Measurements from ENCODE around the gene ANO6. TPM values are rescaled to one million over a fixed set of nuclear protein-coding genes. Genes with fewer than 3 reads are reported as not detected.
A peak's percentile ranks its signal among the peaks of the same experiment; 100 is the strongest.

The ANO6 gene
- polyA plus RNA-seq, 4 donors: 19.9 to 63.3 (median 29.8) TPM

DNA sequence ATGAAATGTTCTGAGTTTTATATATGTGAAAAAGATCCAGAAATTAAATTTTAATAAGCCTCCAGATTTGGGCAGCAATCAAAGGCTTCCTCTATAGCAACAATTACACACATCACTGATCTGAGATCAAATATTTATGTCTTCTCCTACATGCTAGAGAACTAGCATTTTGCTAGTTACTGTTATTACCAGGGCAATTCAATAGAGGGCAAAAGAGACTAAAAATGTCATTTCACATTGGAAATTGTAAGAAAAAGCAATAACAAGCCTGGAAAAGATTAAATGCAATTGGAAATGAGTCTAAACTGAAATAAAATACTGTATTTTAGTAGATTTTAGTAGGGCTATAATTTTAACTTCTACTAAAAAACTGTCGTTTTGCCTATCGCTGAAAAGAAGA lies 32.6 kb upstream of the ANO6 start:
- Histone ChIP-seq H3K4me3 (ENCODE audit: low read depth in 1 of 3, low read length in 3 of 3) (no peak overlapping the region), H3K4me1 (ENCODE audit: control insufficient read depth in 3 of 3, insufficient read depth in 2 of 3, low read depth in 1 of 3, low read length in 2 of 3) (no peaks in the 10 kb centered on the region), H3K36me3 (ENCODE audit: control insufficient read depth in 3 of 3, insufficient read depth in 2 of 3, low read depth in 1 of 3, low read length in 3 of 3) (no peaks in the 10 kb centered on the region), H3K27me3 (ENCODE audit: control insufficient read depth in 3 of 3, insufficient read depth in 3 of 3, low read length in 3 of 3) (no peaks in the 10 kb centered on the region), H3K9me3 (ENCODE audit: control insufficient read depth in 2 of 2, insufficient read depth in 1 of 2, low read depth in 1 of 2, low read length in 1 of 2) (peaks cover 0 to 13% of the 10 kb centered on the region in 2 donors), H3K27ac (ENCODE audit: low read depth in 1 of 3, low read length in 2 of 3) (no peak overlapping the region)
- FAIRE-seq (no peak), DNase-seq (no peak)
- WGBS, 3 donors: 82 to 94% (median 84%) methylated on average over 2 of the region's 2 CpGs

DNA sequence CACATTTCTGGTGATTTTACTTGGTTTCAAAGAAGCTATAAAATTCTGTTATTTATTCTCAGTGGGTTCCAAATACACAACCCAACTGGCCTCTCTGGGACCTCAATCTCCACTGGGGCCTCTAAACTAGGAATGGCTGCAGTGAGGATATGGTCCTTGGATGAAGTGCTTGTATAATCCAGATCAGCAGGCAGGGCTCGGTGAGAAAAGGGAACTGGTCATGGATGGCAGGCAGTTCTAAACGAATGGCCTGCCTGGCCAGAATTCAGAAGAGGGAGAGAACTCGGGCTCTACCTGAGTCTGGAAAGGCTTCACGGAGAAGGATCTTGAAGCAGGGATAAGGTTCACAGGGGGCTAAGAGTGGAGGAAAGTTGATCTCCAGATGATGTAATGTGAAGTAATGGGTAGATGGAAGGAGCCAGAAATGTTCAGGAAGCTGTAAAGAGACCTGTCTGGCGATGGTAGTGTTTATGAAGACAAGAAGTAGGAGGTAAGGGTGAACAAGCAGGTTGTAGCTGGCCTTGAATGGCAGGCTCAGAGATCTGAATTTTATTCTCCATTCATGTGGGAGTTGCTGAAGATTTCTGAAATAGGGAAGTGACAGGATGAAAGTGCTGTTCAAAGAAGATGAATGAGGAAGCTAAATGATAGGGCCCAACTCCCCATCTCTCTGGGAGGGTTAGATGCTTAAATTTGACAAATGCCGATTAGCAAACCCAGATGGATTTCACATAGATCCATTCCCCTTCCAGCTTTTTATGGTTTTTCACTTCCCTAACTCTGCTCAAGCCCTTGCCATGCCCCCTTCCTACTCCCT lies 31.5 kb upstream of the ANO6 start:
- WGBS, 3 donors: 85 to 91% (median 86%) methylated on average over 6 of the region's 6 CpGs
- FAIRE-seq: no peak
- H3K4me1 ChIP-seq (ENCODE audit: control insufficient read depth in 3 of 3, insufficient read depth in 2 of 3, low read depth in 1 of 3, low read length in 2 of 3): no peaks in the 10 kb centered on the region

GRCh38 chr12:45186762-45187161 lies 29.1 kb upstream of the ANO6 start:
- Histone ChIP-seq H3K27me3 (ENCODE audit: control insufficient read depth in 3 of 3, insufficient read depth in 3 of 3, low read length in 3 of 3) (no peaks in the 10 kb centered on the region), H3K27ac (ENCODE audit: low read depth in 1 of 3, low read length in 2 of 3) (no peak overlapping the region), H3K4me3 (ENCODE audit: low read depth in 1 of 3, low read length in 3 of 3) (no peak overlapping the region), H3K36me3 (ENCODE audit: control insufficient read depth in 3 of 3, insufficient read depth in 2 of 3, low read depth in 1 of 3, low read length in 3 of 3) (no peaks in the 10 kb centered on the region), H3K9me3 (ENCODE audit: control insufficient read depth in 2 of 2, insufficient read depth in 1 of 2, low read depth in 1 of 2, low read length in 1 of 2) (no peaks in the 10 kb centered on the region), H3K4me1 (ENCODE audit: control insufficient read depth in 3 of 3, insufficient read depth in 2 of 3, low read depth in 1 of 3, low read length in 2 of 3) (no peaks in the 10 kb centered on the region)
- 93 to 98% (median 95%) methylated on average over 2 of the region's 2 CpGs for WGBS, 3 donors
- no peak for FAIRE-seq
- no peak for DNase-seq

More for the DNA sequence above, 31.5 kb upstream of the ANO6 start:
- Histone ChIP-seq H3K27me3 (ENCODE audit: control insufficient read depth in 3 of 3, insufficient read depth in 3 of 3, low read length in 3 of 3) (no peaks in the 10 kb centered on the region), H3K9me3 (ENCODE audit: control insufficient read depth in 2 of 2, insufficient read depth in 1 of 2, low read depth in 1 of 2, low read length in 1 of 2) (peaks cover 0 to 7% of the 10 kb centered on the region in 2 donors), H3K4me3 (ENCODE audit: low read depth in 1 of 3, low read length in 3 of 3) (no peak overlapping the region), H3K36me3 (ENCODE audit: control insufficient read depth in 3 of 3, insufficient read depth in 2 of 3, low read depth in 1 of 3, low read length in 3 of 3) (no peaks in the 10 kb centered on the region), H3K27ac (ENCODE audit: low read depth in 1 of 3, low read length in 2 of 3) (no peak overlapping the region)
- no peak for DNase-seq

- DNase-seq (no peak), FAIRE-seq (no peak)
- H3K9me3 ChIP-seq (ENCODE audit: control insufficient read depth in 2 of 2, insufficient read depth in 1 of 2, low read depth in 1 of 2, low read length in 1 of 2): no peaks in the 10 kb centered on the region
- H3K4me1 ChIP-seq (ENCODE audit: control insufficient read depth in 3 of 3, insufficient read depth in 2 of 3, low read depth in 1 of 3, low read length in 2 of 3): peaks cover 0 to 3% (median 0%) of the 10 kb centered on the region in 3 donors
- WGBS, 3 donors: 96 to 100% (median 100%) methylated on average over 1 of the region's 1 CpG
- H3K4me3 ChIP-seq (ENCODE audit: low read depth in 1 of 3, low read length in 3 of 3): no peak overlapping the region
- no peaks in the 10 kb centered on the region for H3K27me3 ChIP-seq (ENCODE audit: control insufficient read depth in 3 of 3, insufficient read depth in 3 of 3, low read length in 3 of 3)
- no peaks in the 10 kb centered on the region for H3K36me3 ChIP-seq (ENCODE audit: control insufficient read depth in 3 of 3, insufficient read depth in 2 of 3, low read depth in 1 of 3, low read length in 3 of 3)
- H3K27ac ChIP-seq (ENCODE audit: low read depth in 1 of 3, low read length in 2 of 3): no peak overlapping the region
Measured at GRCh38 chr12:45189766-45190403, 26.0 kb upstream of the ANO6 start.

DNA sequence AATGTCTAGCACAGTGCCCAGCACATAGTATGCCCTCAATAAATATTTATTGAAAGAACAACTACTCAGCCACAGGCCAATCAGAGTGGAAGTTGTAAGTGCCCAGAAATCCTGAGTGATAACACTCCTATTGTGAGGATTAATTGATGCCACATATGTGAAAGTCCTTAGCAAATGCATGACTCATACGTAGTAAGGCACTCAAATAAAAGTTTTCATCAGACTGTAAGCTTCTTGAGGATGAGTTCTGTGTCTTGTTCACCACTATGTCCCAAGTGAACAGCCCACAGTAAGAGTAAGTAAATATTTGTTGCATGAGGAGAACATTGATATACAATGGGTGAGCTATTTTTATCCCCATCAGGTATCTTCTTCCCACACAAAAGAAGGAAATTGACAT lies 24.7 kb upstream of the ANO6 start:
- 54 to 80% (median 71%) methylated on average over 1 of the region's 1 CpG for WGBS, 3 donors
- H3K36me3 ChIP-seq (ENCODE audit: control insufficient read depth in 3 of 3, insufficient read depth in 2 of 3, low read depth in 1 of 3, low read length in 3 of 3): no peaks in the 10 kb centered on the region
- peaks cover 0 to 3% (median 0%) of the 10 kb centered on the region in 3 donors for H3K4me1 ChIP-seq (ENCODE audit: control insufficient read depth in 3 of 3, insufficient read depth in 2 of 3, low read depth in 1 of 3, low read length in 2 of 3)
- H3K4me3 ChIP-seq (ENCODE audit: low read depth in 1 of 3, low read length in 3 of 3): no peak overlapping the region
- no peak overlapping the region for H3K27ac ChIP-seq (ENCODE audit: low read depth in 1 of 3, low read length in 2 of 3)
- FAIRE-seq (no peak), DNase-seq (peak in 1 of 2 donors; percentile 12)
- H3K9me3 ChIP-seq (ENCODE audit: control insufficient read depth in 2 of 2, insufficient read depth in 1 of 2, low read depth in 1 of 2, low read length in 1 of 2): no peaks in the 10 kb centered on the region
- no peaks in the 10 kb centered on the region for H3K27me3 ChIP-seq (ENCODE audit: control insufficient read depth in 3 of 3, insufficient read depth in 3 of 3, low read length in 3 of 3)

DNA sequence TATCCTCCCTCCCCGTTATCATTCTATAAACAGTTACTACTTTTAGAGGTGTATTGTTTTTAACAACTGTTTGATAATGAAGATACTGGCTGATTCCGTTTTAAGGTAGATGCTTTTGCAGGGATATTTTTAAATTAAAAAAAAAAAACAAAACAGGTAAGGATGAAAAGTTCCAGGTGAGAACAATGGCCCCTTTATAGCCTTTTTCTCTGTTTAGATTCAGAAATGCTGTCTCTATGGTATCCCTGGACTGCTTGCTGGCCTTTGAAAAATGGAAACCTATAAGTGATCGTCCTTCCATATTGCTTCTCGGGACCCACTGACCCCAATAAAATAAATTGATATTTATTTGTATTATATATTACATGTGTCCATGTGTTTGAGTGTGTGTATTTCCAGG lies 23.2 kb upstream of the ANO6 start:
- Histone ChIP-seq H3K27ac (ENCODE audit: low read depth in 1 of 3, low read length in 2 of 3) (no peak overlapping the region), H3K27me3 (ENCODE audit: control insufficient read depth in 3 of 3, insufficient read depth in 3 of 3, low read length in 3 of 3) (no peaks in the 10 kb centered on the region), H3K36me3 (ENCODE audit: control insufficient read depth in 3 of 3, insufficient read depth in 2 of 3, low read depth in 1 of 3, low read length in 3 of 3) (no peaks in the 10 kb centered on the region), H3K4me3 (ENCODE audit: low read depth in 1 of 3, low read length in 3 of 3) (no peak overlapping the region), H3K9me3 (ENCODE audit: control insufficient read depth in 2 of 2, insufficient read depth in 1 of 2, low read depth in 1 of 2, low read length in 1 of 2) (no peaks in the 10 kb centered on the region), H3K4me1 (ENCODE audit: control insufficient read depth in 3 of 3, insufficient read depth in 2 of 3, low read depth in 1 of 3, low read length in 2 of 3) (peaks cover 0 to 3% (median 0%) of the 10 kb centered on the region in 3 donors)
- FAIRE-seq (no peak), DNase-seq (no peak)
- WGBS, 3 donors: 22 to 57% (median 49%) methylated on average over 4 of the region's 4 CpGs

DNA sequence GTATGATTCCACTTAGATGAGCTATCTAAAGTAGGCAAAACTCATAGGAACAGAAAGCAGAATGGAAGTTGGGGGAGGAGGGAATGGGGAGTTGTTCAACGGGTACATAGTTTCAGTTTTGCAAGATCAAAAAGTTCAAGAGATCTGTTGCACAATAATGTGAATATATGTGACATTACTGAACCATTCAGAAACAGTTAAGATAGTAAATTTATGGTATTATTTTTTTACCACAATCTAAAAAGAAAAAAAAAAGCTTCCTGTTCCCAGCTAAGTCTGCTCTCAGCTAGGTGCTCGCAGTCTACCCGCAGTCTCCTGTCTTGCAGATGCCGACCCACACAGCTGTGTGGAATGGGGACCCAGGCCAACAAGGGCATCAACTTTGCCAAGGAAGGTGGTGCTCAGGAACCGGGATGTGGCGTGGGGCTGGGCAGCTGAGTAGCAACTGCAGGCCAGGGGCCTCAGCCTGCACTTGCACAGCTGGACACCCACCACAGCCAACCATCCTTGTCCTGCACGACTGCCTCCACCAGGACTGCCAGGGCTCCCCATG lies 15.3 kb upstream of the ANO6 start:
- FAIRE-seq: no peak
- Histone ChIP-seq H3K27me3 (ENCODE audit: control insufficient read depth in 3 of 3, insufficient read depth in 3 of 3, low read length in 3 of 3) (no peaks in the 10 kb centered on the region), H3K9me3 (ENCODE audit: control insufficient read depth in 2 of 2, insufficient read depth in 1 of 2, low read depth in 1 of 2, low read length in 1 of 2) (no peaks in the 10 kb centered on the region), H3K4me1 (ENCODE audit: control insufficient read depth in 3 of 3, insufficient read depth in 2 of 3, low read depth in 1 of 3, low read length in 2 of 3) (peaks cover 4 to 22% (median 6%) of the 10 kb centered on the region in 3 donors), H3K27ac (ENCODE audit: low read depth in 1 of 3, low read length in 2 of 3) (peak overlapping the region in 1 of 3 donors; percentile 24), H3K36me3 (ENCODE audit: control insufficient read depth in 3 of 3, insufficient read depth in 2 of 3, low read depth in 1 of 3, low read length in 3 of 3) (no peaks in the 10 kb centered on the region), H3K4me3 (ENCODE audit: low read depth in 1 of 3, low read length in 3 of 3) (no peak overlapping the region)
- peak; percentile 35 to 52 for DNase-seq
- whole genome bisulfite sequencing, 3 donors: 46 to 52% (median 47%) methylated on average over 7 of the region's 7 CpGs

DNA sequence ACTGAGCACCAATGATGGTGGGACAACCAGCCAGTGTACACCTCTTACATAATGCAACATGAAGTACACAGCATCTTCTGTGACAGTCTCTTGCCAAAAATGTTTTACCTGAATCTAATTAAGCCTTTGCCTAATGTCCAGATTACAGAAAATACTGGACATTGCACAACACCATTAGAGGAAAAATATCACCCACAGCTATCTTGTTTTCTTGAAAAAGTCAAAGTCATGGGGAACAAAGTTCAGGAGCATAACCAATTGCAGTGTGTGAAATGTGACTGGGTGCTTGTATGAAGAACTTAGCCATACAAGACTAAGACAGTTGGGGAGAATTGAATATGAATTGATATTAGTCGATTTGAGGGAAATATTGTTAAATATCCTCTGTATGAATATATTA lies 12.1 kb upstream of the ANO6 start:
- peak; percentile 12 to 69 for DNase-seq
- H3K9me3 ChIP-seq (ENCODE audit: control insufficient read depth in 2 of 2, insufficient read depth in 1 of 2, low read depth in 1 of 2, low read length in 1 of 2): no peaks in the 10 kb centered on the region
- no peaks in the 10 kb centered on the region for H3K36me3 ChIP-seq (ENCODE audit: control insufficient read depth in 3 of 3, insufficient read depth in 2 of 3, low read depth in 1 of 3, low read length in 3 of 3)
- H3K4me1 ChIP-seq (ENCODE audit: control insufficient read depth in 3 of 3, insufficient read depth in 2 of 3, low read depth in 1 of 3, low read length in 2 of 3): peaks cover 4 to 22% (median 6%) of the 10 kb centered on the region in 3 donors
- no peak overlapping the region for H3K4me3 ChIP-seq (ENCODE audit: low read depth in 1 of 3, low read length in 3 of 3)
- FAIRE-seq: no peak
- WGBS, 3 donors: 80 to 97% (median 90%) methylated on average over 1 of the region's 1 CpG
- no peaks in the 10 kb centered on the region for H3K27me3 ChIP-seq (ENCODE audit: control insufficient read depth in 3 of 3, insufficient read depth in 3 of 3, low read length in 3 of 3)
- peak overlapping the region in 1 of 3 donors; percentile 27 for H3K27ac ChIP-seq (ENCODE audit: low read depth in 1 of 3, low read length in 2 of 3)
